HG02610 (cell line): Measurements from ENCODE around the gene CCDC78.

Experiments
- ATAC-seq: cut with Tn5 transposase; IDR thresholded peaks from one replicate; pipeline ENCODE4 v1.9.1; 2021; ENCODE audit warnings: mild to moderate bottlenecking, moderate library complexity; ENCODE audit not compliant: unreplicated experiment

The CCDC78 gene

GRCh38 chr16:740459-740763 lies 14.2 kb upstream of the CCDC78 start:
- ATAC-seq: no peak

- ATAC-seq: no peak
These were observed 13.6 kb upstream of the CCDC78 start for GRCh38 chr16:739560-740458.

GRCh38 chr16:736936-737481 lies 10.8 kb upstream of the CCDC78 start:
- no peak for ATAC-seq

- no peak for ATAC-seq
These were observed 9.8 kb upstream of the CCDC78 start for GRCh38 chr16:735982-736453.

- no peak for ATAC-seq
These were observed 9.0 kb upstream of the CCDC78 start for GRCh38 chr16:734981-735881.

- ATAC-seq: no peak
These were observed 8.2 kb upstream of the CCDC78 start for GRCh38 chr16:734208-734980.

GRCh38 chr16:733382-734207 lies 7.4 kb upstream of the CCDC78 start:
- no peak for ATAC-seq

GRCh38 chr16:732936-733335 lies 6.7 kb upstream of the CCDC78 start:
- no peak for ATAC-seq

- ATAC-seq: no peak
These were observed 6.1 kb upstream of the CCDC78 start for GRCh38 chr16:732332-732731.

- no peak for ATAC-seq
These were observed 4.6 kb upstream of the CCDC78 start for GRCh38 chr16:730666-731509.

GRCh38 chr16:729768-730665 lies 3.8 kb upstream of the CCDC78 start:
- ATAC-seq: no peak

GRCh38 chr16:728890-729744 lies 2.9 kb upstream of the CCDC78 start:
- no peak for ATAC-seq

GRCh38 chr16:728131-728889 lies 2.1 kb upstream of the CCDC78 start:
- no peak for ATAC-seq

GRCh38 chr16:727291-727977 lies 1.2 kb upstream of the CCDC78 start:
- no peak for ATAC-seq

- no peak for ATAC-seq
These were observed 130 bp downstream of the CCDC78 start for GRCh38 chr16:726188-726437.
